Measurements from ENCODE around the gene USP20.

The USP20 gene

GRCh38 chr9:129816501-129817435 lies 18.5 kb upstream of the USP20 start:
- in situ Hi-C loops (cut with MboI; ENCODE audit: low pct_unique_long_range_greater_than_20kb, low sequenced_read_pairs): no loop called here
- peak; percentile 19 for DNase-seq

- DNase-seq: peak; percentile 57
- in situ Hi-C loops (cut with MboI; ENCODE audit: low pct_unique_long_range_greater_than_20kb, low sequenced_read_pairs): no loop called here
These were observed 12.2 kb upstream of the USP20 start for GRCh38 chr9:129822898-129823541.

DNA sequence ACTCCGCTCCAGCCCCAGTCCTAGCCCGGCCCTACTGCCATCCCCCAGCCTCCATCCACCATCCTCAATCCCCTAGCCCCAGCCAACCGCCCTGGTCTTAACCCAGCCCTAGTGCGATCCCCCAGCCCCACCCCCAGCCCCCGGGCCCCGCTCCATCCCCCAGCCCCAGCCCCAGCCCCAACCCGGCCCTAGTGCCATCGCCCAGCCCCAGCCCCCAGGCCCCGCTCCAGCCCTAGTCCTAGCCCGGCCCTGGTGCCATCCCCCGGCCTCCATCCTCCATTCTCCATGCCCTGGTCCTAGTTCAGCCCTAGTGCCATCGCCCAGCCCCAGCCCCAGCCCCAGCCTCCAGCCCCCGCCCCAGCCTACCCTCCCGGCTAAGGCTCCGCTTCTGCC lies 11.7 kb upstream of the USP20 start:
- DNase-seq: no peak
- in situ Hi-C loops (cut with MboI; ENCODE audit: low pct_unique_long_range_greater_than_20kb, low sequenced_read_pairs): no loop called here

GRCh38 chr9:129823935-129824601 lies 11.2 kb upstream of the USP20 start, which contains the start of gene TOR1A:
Gene TOR1A (minus strand): TSS chr9:129824136. CDS start chr9:129824085, 51 bp downstream.
- in situ Hi-C loops (cut with MboI; ENCODE audit: low pct_unique_long_range_greater_than_20kb, low sequenced_read_pairs): no loop called here
- DNase-seq: peak; percentile 96

DNA sequence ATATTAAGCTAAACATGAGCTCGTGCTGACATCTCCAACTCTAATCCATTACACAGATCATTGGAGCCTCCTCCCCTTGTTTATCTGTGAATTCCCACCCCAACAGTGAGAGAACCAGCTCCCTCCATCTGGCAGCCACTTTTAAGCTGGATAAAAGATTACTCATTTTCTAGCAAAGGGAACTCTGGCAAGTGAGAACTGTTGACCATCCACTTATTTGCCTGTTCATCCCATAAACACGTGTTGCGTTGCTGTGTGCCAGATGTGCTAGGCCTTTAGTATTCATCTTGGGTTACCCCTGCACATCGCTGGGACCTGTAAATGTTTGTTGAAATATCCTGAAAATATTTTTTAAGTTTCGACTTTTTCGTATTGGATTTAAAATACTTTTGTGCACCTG lies 8.9 kb upstream of the USP20 start:
- DNase-seq: no peak
- in situ Hi-C loops (cut with MboI; ENCODE audit: low pct_unique_long_range_greater_than_20kb, low sequenced_read_pairs): no loop called here

- in situ Hi-C loops (cut with MboI; ENCODE audit: low pct_unique_long_range_greater_than_20kb, low sequenced_read_pairs): no loop called here
- no peak for DNase-seq
These were observed 8.5 kb upstream of the USP20 start for GRCh38 chr9:129826759-129827158.

- in situ Hi-C loops (cut with MboI; ENCODE audit: low pct_unique_long_range_greater_than_20kb, low sequenced_read_pairs): no loop called here
These were observed 7.2 kb upstream of the USP20 start for GRCh38 chr9:129828051-129828450.

GRCh38 chr9:129828969-129829368 lies 6.3 kb upstream of the USP20 start:
- DNase-seq: no peak
- in situ Hi-C loops (cut with MboI; ENCODE audit: low pct_unique_long_range_greater_than_20kb, low sequenced_read_pairs): no loop called here

More at GRCh38 chr9:129828051-129828450, 7.2 kb upstream of the USP20 start:
- peak; percentile 78 for DNase-seq

GRCh38 chr9:129832982-129833381 lies 2.3 kb upstream of the USP20 start:
- no peak for DNase-seq

GRCh38 chr9:129834489-129835127 lies 650 bp upstream of the USP20 start:
- in situ Hi-C loops (cut with MboI; ENCODE audit: low pct_unique_long_range_greater_than_20kb, low sequenced_read_pairs): no loop called here
- DNase-seq: no peak

More at GRCh38 chr9:129832982-129833381, 2.3 kb upstream of the USP20 start:
- in situ Hi-C loops (cut with MboI; ENCODE audit: low pct_unique_long_range_greater_than_20kb, low sequenced_read_pairs): no loop called here

- in situ Hi-C loops (cut with MboI; ENCODE audit: low pct_unique_long_range_greater_than_20kb, low sequenced_read_pairs): no loop called here
- DNase-seq: no peak
These were observed 584 bp downstream of the USP20 start for GRCh38 chr9:129835860-129836223.

DNA sequence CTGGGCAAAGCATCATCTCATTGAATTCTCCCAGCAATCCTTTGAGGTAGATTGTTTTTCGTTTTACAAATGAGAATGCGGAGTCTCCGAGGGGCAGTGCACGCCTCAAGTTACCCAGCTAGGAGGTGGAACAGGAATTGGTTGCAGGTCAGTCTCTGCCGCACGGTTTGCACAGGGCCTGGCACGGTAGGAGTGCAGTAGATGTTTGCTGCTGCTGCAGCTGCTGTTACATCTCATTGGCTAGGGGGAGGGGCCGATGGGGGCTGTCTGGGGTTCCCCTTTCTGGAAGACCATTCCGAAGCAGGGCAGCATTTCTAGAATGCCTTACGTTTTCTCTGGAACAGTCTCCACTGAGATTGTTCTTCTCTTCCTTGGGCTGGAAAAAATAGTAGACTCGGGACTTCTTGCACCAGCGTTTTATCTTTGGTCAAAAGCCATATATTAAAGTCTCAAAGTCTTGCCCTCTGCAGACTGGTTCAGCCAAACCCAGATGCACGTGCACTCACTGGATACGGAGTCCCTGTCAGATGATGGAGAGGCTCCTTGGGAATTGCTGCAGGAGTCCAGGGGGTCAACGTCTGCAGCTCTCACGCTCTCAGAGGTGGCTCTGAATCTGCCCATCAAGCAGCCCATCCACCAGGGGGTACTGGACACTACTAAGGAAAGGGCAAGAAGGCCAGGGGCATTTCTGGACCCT lies 1.2 kb downstream of the USP20 start:
- DNase-seq: peak; percentile 48
- in situ Hi-C loops (cut with MboI; ENCODE audit: low pct_unique_long_range_greater_than_20kb, low sequenced_read_pairs): no loop called here

- in situ Hi-C loops (cut with MboI; ENCODE audit: low pct_unique_long_range_greater_than_20kb, low sequenced_read_pairs): no loop called here
- peak; percentile 31 for DNase-seq
These were observed 3.5 kb downstream of the USP20 start for GRCh38 chr9:129838707-129839259.

DNA sequence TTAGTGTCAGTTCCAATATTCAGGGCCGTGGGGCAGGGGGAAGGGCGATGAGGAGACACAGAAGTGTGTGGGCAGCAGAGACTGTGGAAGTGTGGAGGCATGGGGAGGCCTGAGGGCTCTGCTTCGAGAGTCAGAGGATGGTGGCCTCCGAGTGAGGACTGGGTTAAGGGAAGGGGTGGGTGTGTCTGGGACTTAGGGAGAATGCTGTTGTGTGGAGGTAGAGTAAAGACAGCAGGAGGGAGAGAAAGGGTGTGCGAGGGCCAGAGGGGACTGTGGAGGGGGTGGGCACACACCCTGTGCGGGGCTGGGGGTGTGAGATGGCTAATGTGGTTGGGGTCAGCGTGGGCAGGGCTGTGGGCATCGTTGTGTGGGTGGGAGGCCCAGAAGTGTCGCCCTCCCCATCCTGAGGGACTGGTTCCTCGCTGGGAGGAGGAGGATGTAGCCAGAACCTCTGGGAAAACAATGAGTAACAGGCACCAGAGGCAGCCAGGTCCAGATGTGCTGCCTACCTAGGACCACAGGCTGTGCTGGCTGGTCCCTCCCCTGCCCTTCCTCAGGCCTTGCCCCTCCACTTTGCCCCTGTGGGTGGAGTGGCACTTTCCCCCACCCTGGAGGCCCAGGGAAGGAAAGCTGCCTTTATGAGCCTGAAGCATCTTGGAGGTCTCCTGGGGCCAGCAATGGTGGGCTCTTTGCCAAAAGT lies 4.2 kb downstream of the USP20 start:
- in situ Hi-C loops (cut with MboI; ENCODE audit: low pct_unique_long_range_greater_than_20kb, low sequenced_read_pairs): no loop called here
- no peak for DNase-seq

GRCh38 chr9:129840034-129840433 lies 4.8 kb downstream of the USP20 start:
- DNase-seq: no peak
- in situ Hi-C loops (cut with MboI; ENCODE audit: low pct_unique_long_range_greater_than_20kb, low sequenced_read_pairs): no loop called here

DNA sequence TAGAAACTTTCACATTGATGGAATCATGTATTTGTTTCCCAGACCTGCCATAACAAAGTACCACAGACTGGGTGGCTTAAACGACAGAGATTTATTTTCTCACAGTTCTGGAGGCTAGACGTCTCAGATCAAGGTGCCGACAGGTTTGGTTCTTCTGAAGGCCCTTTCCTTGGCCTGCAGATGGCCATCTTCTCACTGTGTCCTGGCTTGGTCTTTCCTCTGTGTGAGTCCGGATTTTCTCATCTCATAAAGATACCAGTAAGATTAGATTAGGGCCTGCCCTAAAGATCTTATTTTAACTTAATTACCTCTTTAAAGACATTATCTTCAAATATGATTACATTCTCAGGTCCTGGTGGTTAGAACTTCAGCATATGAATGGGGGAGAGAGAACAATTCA lies 5.8 kb downstream of the USP20 start:
- in situ Hi-C loops (cut with MboI; ENCODE audit: low pct_unique_long_range_greater_than_20kb, low sequenced_read_pairs): no loop called here
- DNase-seq: no peak

- in situ Hi-C loops (cut with MboI; ENCODE audit: low pct_unique_long_range_greater_than_20kb, low sequenced_read_pairs): no loop called here
- DNase-seq: no peak
These were observed 10.1 kb downstream of the USP20 start for GRCh38 chr9:129845373-129845772.

All from KBM-7 (cell line).